ENCODE measurements around the gene ULK3. TPM values are rescaled to one million over a fixed set of nuclear protein-coding genes. Genes with fewer than 3 reads are reported as not detected.

The ULK3 gene
- total RNA-seq, 6 experiments from 2014 or later, result 19.7 to 25.1 (median 22.1) TPM

- Histone ChIP-seq H3K27ac (no peak overlapping the region), H3K4me1 (peaks cover 0 to 68% (median 35%) of the 10 kb centered on the region in 4 donors), H3K27me3 (no peaks in the 10 kb centered on the region), H3K9me3 (no peaks in the 10 kb centered on the region), H3K4me3 (no peak overlapping the region), H3K36me3 (no peaks in the 10 kb centered on the region)
- intact Hi-C loops (cut with DNase I), result no loop called here
- DNase-seq, result no peak
- no peak for ATAC-seq
- no peak for TF ChIP-seq POLR2A (IDR thresholded peaks at IDR 0.05)
- peak in 2 of 4 donors; percentile 6 to 7 for TF ChIP-seq CTCF (IDR thresholded peaks at IDR 0.05)
- WGBS (ENCODE audit: insufficient coverage, low coverage, low lambda C conversion rate, missing lambda C conversion rate), result 50% methylated on average over 3 of the region's 12 CpGs
These were observed 49.6 kb downstream of the ULK3 start for GRCh38 chr15:74793135-74794028.

- TF ChIP-seq CTCF (IDR thresholded peaks at IDR 0.05), result no peak
- no peak for TF ChIP-seq POLR2A (IDR thresholded peaks at IDR 0.05)
- no peak for DNase-seq
- no peak for ATAC-seq
- Histone ChIP-seq H3K9me3 (no peaks in the 10 kb centered on the region), H3K36me3 (no peaks in the 10 kb centered on the region), H3K4me1 (peaks cover 0 to 65% (median 36%) of the 10 kb centered on the region in 4 donors), H3K27me3 (no peaks in the 10 kb centered on the region), H3K4me3 (no peak overlapping the region), H3K27ac (no peak overlapping the region)
- WGBS (ENCODE audit: insufficient coverage, low coverage, low lambda C conversion rate, missing lambda C conversion rate), result 76% methylated on average over 3 of the region's 12 CpGs
- intact Hi-C loops (cut with DNase I), result no loop called here
These were observed 50.5 kb downstream of the ULK3 start for GRCh38 chr15:74792227-74793016.

- Histone ChIP-seq H3K27ac (no peak overlapping the region), H3K4me1 (peaks cover 0 to 60% (median 36%) of the 10 kb centered on the region in 4 donors)
- 83% methylated on average over 7 of the region's 7 CpGs for WGBS (ENCODE audit: insufficient coverage, low coverage, low lambda C conversion rate, missing lambda C conversion rate)
These were observed 51.3 kb downstream of the ULK3 start for GRCh38 chr15:74791667-74792066.

GRCh38 chr15:74791007-74791406 is 51.9 kb downstream of the ULK3 start:
- no peak overlapping the region for H3K4me3 ChIP-seq
- WGBS (ENCODE audit: insufficient coverage, low coverage, low lambda C conversion rate, missing lambda C conversion rate), result 44% methylated on average over 1 of the region's 1 CpG
- H3K27ac ChIP-seq, result peak overlapping the region in 1 of 3 donors; percentile 73
- no peak for TF ChIP-seq POLR2A (IDR thresholded peaks at IDR 0.05)
- TF ChIP-seq CTCF (IDR thresholded peaks at IDR 0.05), result no peak
- intact Hi-C loops (cut with DNase I), result no loop called here
- H3K4me1 ChIP-seq, result peaks cover 0 to 56% (median 35%) of the 10 kb centered on the region in 4 donors
- no peaks in the 10 kb centered on the region for H3K27me3 ChIP-seq
- no peaks in the 10 kb centered on the region for H3K9me3 ChIP-seq
- DNase-seq, result no peak
- ATAC-seq, result no peak
- no peaks in the 10 kb centered on the region for H3K36me3 ChIP-seq

More at GRCh38 chr15:74791667-74792066, 51.3 kb downstream of the ULK3 start:
- no peak overlapping the region for H3K4me3 ChIP-seq
- ATAC-seq, result no peak
- H3K27me3 ChIP-seq, result no peaks in the 10 kb centered on the region
- no peaks in the 10 kb centered on the region for H3K36me3 ChIP-seq
- H3K9me3 ChIP-seq, result no peaks in the 10 kb centered on the region
- intact Hi-C loops (cut with DNase I), result no loop called here
- no peak for DNase-seq
- TF ChIP-seq CTCF (IDR thresholded peaks at IDR 0.05), result no peak
- no peak for TF ChIP-seq POLR2A (IDR thresholded peaks at IDR 0.05)
